Hepatocyte (in vitro differentiated cells): Measurements from ENCODE around the gene FGGY.

Source experiments
- EZH2phosphoT487 ChIP-seq: fragments of 200-600 bp; sonication (generic); IDR thresholded peaks from one replicate; pipeline ENCODE4 v1.6.1; 2018; ENCODE audit warnings: antibody characterized with exemption, mild to moderate bottlenecking, low read depth, moderate library complexity; ENCODE audit not compliant: unreplicated experiment, severe bottlenecking
- TF ChIP-seq, protein P1 (sequence below): fragments of 200-600 bp; sonication (generic); IDR thresholded peaks from 2 replicates; pipeline ENCODE4 v1.5.1; 2016; ENCODE audit warnings: antibody characterized with exemption, mild to moderate bottlenecking; ENCODE audit not compliant: poor library complexity

DNA sequence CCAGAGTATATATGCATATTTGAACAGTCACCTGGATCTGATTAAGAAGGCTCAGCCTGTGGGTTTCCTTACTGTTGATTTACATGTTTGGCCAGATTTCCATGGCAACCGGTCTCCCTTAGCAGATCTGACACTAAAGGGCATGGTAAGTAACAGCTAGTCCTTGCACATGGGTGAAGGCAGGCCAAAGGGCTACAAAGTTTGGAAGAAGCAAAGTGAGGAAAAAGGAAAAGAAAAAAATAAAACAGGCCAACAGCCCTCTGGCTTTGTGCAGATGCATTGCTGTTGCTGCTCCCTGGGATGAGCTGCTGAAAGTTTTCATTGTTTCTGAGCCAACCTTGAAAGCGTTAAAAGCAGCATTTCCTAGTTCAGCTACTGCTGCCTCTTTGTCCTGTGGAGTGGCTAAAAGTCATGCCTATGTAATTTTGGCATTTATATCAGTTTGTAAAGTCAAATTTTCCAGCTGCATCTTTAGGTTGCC is 341.4 kb downstream of the FGGY start:
- TF ChIP-seq, protein P1, sequence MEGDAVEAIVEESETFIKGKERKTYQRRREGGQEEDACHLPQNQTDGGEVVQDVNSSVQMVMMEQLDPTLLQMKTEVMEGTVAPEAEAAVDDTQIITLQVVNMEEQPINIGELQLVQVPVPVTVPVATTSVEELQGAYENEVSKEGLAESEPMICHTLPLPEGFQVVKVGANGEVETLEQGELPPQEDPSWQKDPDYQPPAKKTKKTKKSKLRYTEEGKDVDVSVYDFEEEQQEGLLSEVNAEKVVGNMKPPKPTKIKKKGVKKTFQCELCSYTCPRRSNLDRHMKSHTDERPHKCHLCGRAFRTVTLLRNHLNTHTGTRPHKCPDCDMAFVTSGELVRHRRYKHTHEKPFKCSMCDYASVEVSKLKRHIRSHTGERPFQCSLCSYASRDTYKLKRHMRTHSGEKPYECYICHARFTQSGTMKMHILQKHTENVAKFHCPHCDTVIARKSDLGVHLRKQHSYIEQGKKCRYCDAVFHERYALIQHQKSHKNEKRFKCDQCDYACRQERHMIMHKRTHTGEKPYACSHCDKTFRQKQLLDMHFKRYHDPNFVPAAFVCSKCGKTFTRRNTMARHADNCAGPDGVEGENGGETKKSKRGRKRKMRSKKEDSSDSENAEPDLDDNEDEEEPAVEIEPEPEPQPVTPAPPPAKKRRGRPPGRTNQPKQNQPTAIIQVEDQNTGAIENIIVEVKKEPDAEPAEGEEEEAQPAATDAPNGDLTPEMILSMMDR: no peak
- no peak for TF ChIP-seq EZH2phosphoT487
